Activated naive CD8-positive, alpha-beta T cell treated with anti-CD3 and anti-CD28 coated beads, Interleukin-2, amount 50 U/mL, for 24 hours (primary cell): Measurements from ENCODE around the gene HMGXB3.
A peak's percentile ranks its signal among the peaks of the same experiment; 100 is the strongest.
"Not testable (repeated sequence)": the region's sequence is repeated elsewhere in the genome, so short reads cannot be mapped to it uniquely, and the experiment has no call there.

Experiments
- ATAC-seq: fragments of 150-1000 bp; cut with Tn5 transposase; one replicate; pipeline ENCODE4 v1.10.0; 2021
- DNase-seq: peaks from one replicate; pipeline ENCODE4 v3.0.0; 2021
- H3K27ac Mint-ChIP-seq: one replicate; pipeline ENCODE4 v1.8.0; 2021; ENCODE audit warnings: mild to moderate bottlenecking, mixed read lengths
- H3K27me3 Mint-ChIP-seq: one replicate; pipeline ENCODE4 v1.8.0; 2021; ENCODE audit warnings: mixed read lengths
- H3K36me3 Mint-ChIP-seq: one replicate; pipeline ENCODE4 v1.8.0; 2021; ENCODE audit warnings: low read depth, mixed read lengths
- H3K4me1 Mint-ChIP-seq: one replicate; pipeline ENCODE4 v1.8.0; 2021; ENCODE audit warnings: mixed read lengths
- H3K4me3 Mint-ChIP-seq: one replicate; pipeline ENCODE4 v1.8.0; 2021; ENCODE audit warnings: mild to moderate bottlenecking, moderate library complexity, mixed read lengths
- H3K9me3 Mint-ChIP-seq: one replicate; pipeline ENCODE4 v1.8.0; 2021; ENCODE audit warnings: mixed read lengths

HMGXB3 gene

DNA sequence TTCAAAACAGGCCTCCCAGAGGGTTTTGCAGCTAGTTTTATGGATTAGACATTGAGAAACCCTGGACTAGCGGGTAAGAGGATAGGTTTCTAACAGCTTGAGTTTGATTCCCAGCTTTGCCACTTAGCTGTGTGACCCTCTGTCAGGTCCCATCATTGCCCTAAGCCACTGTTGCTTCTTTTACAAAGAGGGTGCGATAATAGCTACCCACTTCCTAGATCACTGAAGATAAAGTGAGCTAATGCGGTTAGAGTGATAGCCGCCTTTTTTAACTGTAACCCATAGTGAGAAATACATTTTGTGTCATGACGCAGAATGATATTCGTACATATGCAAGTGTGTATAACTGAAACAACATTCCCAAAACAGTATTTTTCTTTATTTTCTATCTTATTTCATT, 45.5 kb downstream of the HMGXB3 start:
- Mint-ChIP-seq H3K4me1 (peaks cover 17% of the 10 kb centered on the region), H3K9me3 (no peaks in the 10 kb centered on the region), H3K4me3 (no peak overlapping the region), H3K36me3 (peaks cover 63% of the 10 kb centered on the region), H3K27me3 (no peaks in the 10 kb centered on the region), H3K27ac (no peak overlapping the region)
- ATAC-seq = no peak
- no peak for DNase-seq

DNA sequence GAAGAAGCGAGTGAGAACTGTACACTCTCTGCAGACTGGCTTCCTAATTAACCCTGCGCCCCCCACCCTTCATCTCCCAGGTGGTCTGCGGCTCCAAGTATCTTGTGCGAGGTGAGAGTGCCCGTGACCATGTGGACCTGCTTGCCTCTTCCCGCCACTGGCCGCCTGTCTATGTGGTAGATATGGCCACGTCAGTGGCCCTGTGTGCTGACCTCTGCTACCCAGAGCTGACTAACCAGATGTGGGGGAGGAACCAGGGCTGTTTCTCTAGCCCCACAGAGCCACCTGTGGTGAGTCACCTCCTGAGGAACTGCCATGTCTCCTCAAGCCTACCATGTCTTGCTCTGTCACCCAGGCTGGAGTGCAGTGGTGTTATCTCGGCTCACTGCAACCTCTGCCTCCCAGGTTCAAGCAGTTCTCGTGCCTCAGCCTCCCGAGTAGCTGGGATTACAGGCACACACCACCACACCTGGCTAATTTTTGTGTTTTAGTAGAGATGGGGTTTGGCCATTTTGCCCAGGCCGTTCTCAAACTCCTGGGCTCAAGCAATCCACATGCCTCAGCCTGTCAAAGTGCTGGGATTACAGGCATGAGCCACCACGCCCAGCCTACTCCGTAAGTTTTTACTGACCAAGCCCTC, 49.8 kb downstream of the HMGXB3 start:
- not testable (repeated sequence) for H3K9me3 Mint-ChIP-seq, H3K27me3 Mint-ChIP-seq, ATAC-seq, DNase-seq, H3K27ac Mint-ChIP-seq, H3K4me3 Mint-ChIP-seq, H3K4me1 Mint-ChIP-seq
- H3K36me3 Mint-ChIP-seq = peaks cover 59% of the 10 kb centered on the region

DNA sequence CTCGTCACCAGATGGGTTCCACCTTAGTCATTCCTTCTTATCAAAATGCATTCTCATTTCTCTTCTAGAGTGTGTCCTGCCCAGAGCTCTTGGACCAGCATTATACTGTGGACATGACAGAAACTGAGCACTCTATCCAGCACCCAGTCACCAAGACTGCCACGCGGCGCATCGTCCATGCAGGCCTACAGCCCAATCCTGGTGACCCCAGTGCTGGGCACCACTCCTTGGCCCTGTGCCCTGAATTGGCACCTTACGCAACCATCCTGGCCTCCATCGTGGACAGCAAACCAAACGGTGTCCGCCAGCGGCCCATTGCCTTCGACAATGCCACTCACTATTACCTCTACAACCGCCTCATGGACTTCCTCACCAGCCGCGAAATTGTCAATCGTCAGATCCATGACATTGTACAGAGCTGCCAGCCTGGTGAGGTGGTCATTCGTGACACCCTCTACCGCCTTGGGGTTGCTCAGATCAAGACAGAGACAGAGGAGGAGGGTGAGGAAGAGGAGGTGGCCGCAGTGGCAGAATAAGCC, 51.2 kb downstream of the HMGXB3 start:
- peaks cover 57% of the 10 kb centered on the region for H3K36me3 Mint-ChIP-seq
- no peak overlapping the region for H3K27ac Mint-ChIP-seq
- peaks cover 4% of the 10 kb centered on the region for H3K4me1 Mint-ChIP-seq
- H3K27me3 Mint-ChIP-seq = no peaks in the 10 kb centered on the region
- no peak overlapping the region for H3K4me3 Mint-ChIP-seq
- DNase-seq = no peak
- H3K9me3 Mint-ChIP-seq = no peaks in the 10 kb centered on the region
- ATAC-seq = no peak

DNA sequence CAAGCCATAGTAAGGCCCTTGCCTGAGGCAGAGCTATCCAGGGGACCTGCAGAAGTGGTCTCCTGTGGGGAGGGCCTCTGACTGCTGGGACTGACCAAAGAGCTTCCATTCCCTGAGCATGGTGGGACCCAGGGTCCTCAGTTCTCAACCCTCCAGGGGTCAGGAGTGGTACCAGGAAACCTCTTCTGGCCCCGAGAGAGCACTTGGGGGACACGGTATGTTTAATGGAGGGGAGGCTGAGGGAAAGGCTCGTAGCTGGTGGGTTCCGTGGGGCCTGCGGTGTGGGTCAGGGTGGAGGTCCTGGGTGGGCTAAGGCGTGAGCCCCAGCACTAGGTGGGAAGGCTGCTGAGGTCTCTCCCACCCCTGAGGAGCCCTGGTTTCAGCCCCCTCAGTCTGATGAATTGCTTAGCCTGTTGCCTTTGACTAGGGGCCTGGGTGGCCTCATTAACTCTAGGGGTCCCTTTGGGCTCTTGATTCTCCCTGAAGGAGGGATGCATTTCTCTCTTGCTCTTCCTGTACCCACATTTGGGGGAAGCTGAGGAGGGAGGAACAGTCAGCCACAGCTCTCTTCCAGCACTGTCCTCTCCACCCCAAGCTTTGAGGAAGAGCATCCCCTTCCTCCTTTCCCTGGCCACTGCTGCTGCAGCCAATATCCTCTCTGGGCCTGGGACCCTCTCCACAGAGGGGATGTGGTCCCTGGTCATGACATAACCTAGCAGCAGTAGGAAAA, 51.9 kb downstream of the HMGXB3 start:
- H3K36me3 Mint-ChIP-seq = peaks cover 57% of the 10 kb centered on the region

DNA sequence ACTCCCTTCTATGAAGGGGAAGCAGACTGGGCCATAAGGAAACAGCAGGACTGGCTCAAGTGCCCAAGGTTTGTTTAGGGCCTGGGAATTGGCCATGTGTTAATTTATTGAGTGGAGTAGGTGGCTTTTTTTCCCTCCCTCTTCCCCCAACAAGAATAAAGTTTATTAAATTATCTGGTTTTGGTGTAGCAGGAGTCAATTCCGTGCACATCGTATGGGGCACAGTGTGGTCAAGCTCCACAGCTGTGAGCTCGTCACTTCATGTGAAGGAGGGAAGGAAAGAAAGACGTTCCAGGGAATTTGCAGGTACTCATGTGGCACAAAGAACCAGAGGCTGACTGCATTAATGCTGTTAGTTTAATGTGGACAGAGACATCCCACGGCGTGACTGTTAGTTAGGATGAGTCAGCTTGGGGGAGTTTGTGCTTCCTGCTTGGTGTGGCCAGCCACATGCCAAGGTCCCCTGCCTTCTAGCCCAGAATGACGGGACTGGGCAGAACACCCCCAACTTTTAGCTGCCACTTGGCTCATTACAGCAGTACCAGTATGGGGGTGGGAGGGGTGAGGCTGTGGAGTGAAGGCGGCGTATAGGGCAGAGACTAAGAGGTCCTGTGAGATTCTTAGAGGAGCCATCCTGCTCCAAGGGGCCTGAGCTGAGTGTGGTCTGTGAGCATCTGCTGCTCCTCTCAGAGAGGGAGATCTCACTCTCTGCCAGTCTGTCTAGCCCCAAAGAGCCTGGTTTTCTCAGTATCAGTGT, 52.6 kb downstream of the HMGXB3 start:
- Mint-ChIP-seq H3K9me3 (no peaks in the 10 kb centered on the region), H3K27ac (peak overlapping the region; percentile 68), H3K4me1 (peaks cover 4% of the 10 kb centered on the region), H3K4me3 (no peak overlapping the region), H3K27me3 (no peaks in the 10 kb centered on the region), H3K36me3 (peaks cover 53% of the 10 kb centered on the region)
- ATAC-seq = peak; percentile 17
- DNase-seq = no peak

More for the DNA sequence above, 51.9 kb downstream of the HMGXB3 start:
- H3K27me3 Mint-ChIP-seq = no peaks in the 10 kb centered on the region
- H3K27ac Mint-ChIP-seq = peak overlapping the region; percentile 68
- ATAC-seq = no peak
- no peak overlapping the region for H3K4me3 Mint-ChIP-seq
- no peak for DNase-seq
- H3K9me3 Mint-ChIP-seq = no peaks in the 10 kb centered on the region
- H3K4me1 Mint-ChIP-seq = peaks cover 4% of the 10 kb centered on the region

DNA sequence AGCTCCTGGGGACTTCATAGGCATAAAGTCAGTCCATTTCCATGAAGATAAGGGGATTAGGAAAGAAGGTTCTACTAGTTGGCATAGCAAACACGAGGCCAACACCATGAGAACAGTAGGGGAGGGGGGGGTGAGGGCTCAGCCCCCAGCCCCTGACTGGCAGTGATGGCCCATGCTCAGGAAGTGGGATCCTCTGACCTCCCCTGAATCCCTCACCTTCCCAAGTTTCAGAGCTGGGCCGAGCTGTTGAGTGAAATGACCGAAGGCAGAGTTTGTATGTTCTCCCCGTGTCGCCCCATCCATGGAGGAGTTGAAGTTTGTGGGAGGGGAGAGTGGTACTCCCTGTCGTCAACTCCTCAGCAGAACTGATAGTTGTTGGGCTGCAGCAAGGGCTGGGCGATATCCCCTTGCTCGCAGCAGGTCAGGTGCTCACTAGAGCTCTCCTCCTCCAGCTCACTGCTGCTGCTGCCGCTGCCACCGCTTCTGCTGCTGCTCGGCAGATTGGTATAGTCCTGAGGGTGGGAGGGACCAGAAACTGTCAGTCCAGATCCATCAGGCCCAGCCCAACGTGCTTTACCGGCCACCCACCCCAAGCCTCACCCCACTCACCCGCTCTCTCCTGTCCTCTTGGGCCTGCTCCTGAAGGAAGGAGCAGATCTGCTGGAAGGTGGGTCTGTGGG, 53.3 kb downstream of the HMGXB3 start:
- Mint-ChIP-seq H3K27me3 (no peaks in the 10 kb centered on the region), H3K4me3 (no peak overlapping the region), H3K9me3 (no peaks in the 10 kb centered on the region), H3K36me3 (peaks cover 46% of the 10 kb centered on the region), H3K27ac (peak overlapping the region; percentile 68), H3K4me1 (peaks cover 4% of the 10 kb centered on the region)
- no peak for DNase-seq
- no peak for ATAC-seq

DNA sequence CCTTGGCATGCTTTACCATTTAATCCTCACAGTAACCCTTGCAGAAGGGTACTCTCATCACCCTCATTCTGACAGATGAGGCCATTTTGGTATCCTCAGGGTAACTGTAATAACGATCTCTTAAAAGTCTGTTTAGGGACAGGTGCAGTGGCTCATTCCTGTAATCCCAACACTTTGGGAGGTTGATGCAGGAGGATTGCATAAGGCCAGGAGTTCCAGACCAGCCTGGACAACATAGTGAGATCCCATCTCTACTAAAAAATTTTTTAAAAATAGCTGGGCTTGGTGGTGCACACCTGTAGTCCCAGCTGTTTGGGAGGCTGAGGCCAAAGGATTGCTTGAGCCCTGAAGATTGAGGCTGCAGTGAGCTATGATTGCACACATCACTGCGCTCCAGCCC, 54.0 kb downstream of the HMGXB3 start:
- Mint-ChIP-seq H3K4me1 (peaks cover 4% of the 10 kb centered on the region), H3K27me3 (no peaks in the 10 kb centered on the region), H3K36me3 (peaks cover 39% of the 10 kb centered on the region), H3K9me3 (no peaks in the 10 kb centered on the region), H3K27ac (no peak overlapping the region), H3K4me3 (no peak overlapping the region)
- no peak for DNase-seq
- no peak for ATAC-seq

DNA sequence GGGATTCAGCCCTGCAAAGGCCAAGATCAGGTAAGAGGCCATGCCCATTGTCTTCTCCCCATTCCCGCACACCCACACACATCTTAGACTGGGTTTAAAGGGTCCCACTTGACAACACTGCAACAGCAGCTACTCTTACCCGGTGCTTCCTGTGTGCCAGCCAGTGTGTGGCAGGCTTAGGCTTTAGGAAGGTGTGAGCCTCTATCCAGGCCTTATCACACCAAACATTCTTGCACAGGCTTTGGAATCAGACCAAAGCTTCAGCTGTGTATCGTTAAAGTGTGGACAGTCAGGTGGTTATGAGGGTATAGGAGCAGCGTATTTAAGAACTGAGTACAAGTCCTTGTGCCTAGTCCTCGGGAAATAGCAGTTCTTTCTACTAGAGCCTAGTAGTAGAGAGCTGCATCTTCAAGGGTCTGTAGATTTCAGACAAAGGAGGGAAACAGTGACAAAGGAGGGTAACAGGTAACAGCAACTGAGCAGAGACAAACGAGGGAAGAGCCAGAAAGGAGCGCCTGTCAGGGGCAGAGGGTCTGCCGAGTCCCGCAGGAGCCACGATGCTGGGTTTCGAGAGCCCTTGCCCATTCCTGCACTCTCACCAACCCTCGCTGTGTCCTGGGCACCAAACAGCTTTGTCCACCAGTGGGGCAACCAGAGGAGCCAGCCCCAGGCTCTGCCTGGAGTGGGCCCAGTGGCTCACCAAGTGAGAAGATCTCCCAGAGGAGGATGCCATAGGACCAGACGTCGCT, 55.0 kb downstream of the HMGXB3 start:
- Mint-ChIP-seq H3K9me3 (no peaks in the 10 kb centered on the region), H3K36me3 (peaks cover 35% of the 10 kb centered on the region), H3K4me1 (peaks cover 4% of the 10 kb centered on the region), H3K4me3 (no peak overlapping the region), H3K27ac (no peak overlapping the region), H3K27me3 (no peaks in the 10 kb centered on the region)
- DNase-seq (no peak), ATAC-seq (no peak)

DNA sequence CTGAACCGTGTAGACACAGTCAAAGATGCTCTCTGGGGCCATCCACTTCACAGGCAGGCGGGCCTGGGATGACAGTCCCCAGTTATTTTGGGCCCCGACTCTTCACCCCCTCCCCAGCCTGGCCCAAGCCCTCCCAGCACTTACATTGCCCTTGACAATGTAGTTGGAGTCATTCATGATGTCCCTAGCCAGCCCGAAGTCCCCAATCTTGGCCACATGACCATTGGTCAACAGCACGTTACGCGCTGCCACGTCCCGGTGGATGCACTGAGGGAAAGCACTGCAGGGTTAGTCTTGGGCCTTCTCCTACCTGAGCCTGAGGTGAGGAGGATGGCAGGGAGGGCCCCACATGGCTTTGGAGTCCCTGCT, 55.5 kb downstream of the HMGXB3 start:
- peaks cover 4% of the 10 kb centered on the region for H3K4me1 Mint-ChIP-seq
- H3K27me3 Mint-ChIP-seq = no peaks in the 10 kb centered on the region
- H3K27ac Mint-ChIP-seq = no peak overlapping the region
- H3K36me3 Mint-ChIP-seq = peaks cover 33% of the 10 kb centered on the region
- ATAC-seq (no peak), DNase-seq (no peak)
- no peak overlapping the region for H3K4me3 Mint-ChIP-seq
- H3K9me3 Mint-ChIP-seq = no peaks in the 10 kb centered on the region

DNA sequence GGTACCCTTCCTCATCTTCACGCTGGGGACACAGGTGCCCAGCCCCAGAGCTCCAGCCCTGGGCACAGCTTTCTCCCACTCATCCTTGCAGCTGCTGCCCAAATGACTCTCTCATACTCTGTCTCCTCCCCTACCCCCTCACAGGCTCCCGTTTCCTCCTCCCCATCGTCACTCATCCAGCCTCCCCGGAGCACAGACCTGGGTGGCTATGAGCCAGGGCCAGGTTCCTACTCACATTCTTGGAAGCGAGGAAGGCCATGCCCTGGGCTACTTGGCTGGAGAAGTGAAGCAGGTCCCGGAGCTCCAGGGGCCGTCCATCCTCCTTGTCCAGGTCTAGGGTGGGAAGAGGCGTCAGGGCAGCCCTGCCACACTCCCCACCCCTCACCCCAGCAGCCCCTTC, 56.5 kb downstream of the HMGXB3 start:
- no peaks in the 10 kb centered on the region for H3K27me3 Mint-ChIP-seq
- no peak overlapping the region for H3K4me3 Mint-ChIP-seq
- no peak for DNase-seq
- peaks cover 26% of the 10 kb centered on the region for H3K36me3 Mint-ChIP-seq
- H3K27ac Mint-ChIP-seq = no peak overlapping the region
- H3K4me1 Mint-ChIP-seq = peaks cover 4% of the 10 kb centered on the region
- ATAC-seq = no peak
- no peaks in the 10 kb centered on the region for H3K9me3 Mint-ChIP-seq

DNA sequence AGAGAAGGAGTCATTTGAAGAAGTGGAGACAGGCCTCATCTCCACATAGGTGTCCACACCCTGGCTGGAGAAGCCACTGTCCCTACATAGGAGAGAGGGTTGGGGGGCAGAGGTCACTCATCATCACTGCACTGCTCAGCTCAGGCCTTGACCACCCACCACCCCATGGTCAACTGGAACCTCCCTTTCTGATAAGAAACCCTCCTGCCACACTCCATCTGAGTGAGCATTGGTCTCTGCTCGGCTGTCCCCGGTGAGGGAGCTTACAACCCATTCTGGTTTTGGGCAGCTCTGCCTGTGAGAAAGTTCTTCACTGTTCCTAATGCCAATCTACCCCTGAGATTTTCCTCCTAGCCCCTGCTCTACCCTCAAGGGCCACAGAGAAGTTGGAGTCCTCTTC, 57.0 kb downstream of the HMGXB3 start:
- Mint-ChIP-seq H3K36me3 (peaks cover 21% of the 10 kb centered on the region), H3K4me1 (peaks cover 4% of the 10 kb centered on the region), H3K27ac (no peak overlapping the region), H3K9me3 (no peaks in the 10 kb centered on the region), H3K4me3 (no peak overlapping the region), H3K27me3 (no peaks in the 10 kb centered on the region)
- ATAC-seq (no peak), DNase-seq (no peak)

DNA sequence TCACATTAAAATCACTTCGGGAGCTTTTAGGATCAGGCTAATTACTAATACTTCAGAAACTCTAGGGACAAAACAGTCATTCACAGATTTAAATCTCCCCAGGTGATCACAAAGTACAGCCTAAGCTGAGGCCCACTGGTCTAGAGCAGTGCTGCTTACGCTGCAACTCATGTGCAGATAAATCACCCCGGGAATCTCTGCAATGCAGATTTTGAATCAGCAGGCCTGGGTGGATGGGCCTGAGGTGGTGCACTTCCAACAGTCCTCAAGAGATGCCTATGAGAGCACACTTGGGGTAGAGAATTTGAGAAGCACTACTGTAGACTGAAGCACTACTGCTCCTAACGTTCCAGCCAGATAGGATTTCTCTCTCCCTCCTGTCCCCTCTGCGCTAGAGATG, 57.5 kb downstream of the HMGXB3 start:
- Mint-ChIP-seq H3K4me3 (no peak overlapping the region), H3K9me3 (no peaks in the 10 kb centered on the region), H3K27ac (no peak overlapping the region), H3K36me3 (peaks cover 20% of the 10 kb centered on the region), H3K4me1 (peaks cover 4% of the 10 kb centered on the region), H3K27me3 (no peaks in the 10 kb centered on the region)
- ATAC-seq (no peak), DNase-seq (no peak)

DNA sequence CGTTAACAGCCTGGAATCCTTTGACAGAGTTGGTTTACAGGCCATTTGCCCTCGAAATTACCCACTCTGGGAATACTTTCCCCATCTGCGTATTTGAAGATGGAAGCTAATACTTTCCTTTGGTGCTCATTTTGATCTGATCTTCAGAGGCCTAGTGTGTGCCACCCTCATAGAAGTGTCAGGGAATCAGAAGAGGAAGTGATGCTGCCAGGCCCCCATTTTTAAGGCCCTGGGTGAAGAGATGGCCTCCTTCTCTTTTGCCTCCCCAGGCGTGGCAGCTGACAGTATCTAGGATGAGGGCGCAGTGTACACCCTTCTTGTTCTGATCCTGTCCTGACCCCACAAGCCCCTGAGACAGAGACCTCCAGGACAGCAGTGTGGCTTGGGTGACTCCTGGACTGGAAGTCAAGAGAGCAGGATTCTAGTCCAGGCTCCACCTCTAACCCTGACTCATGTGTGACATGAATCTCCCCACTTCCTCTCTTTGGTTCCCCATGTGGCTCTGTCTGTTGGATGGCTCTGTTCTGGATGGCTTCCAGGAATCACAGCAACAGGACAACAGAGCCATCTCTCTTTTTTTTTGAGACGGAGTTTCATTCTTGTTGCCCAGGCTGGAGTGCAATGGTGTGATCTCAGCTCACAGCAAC, 58.1 kb downstream of the HMGXB3 start:
- H3K27me3 Mint-ChIP-seq = no peaks in the 10 kb centered on the region
- no peak for DNase-seq
- no peak overlapping the region for H3K27ac Mint-ChIP-seq
- H3K4me3 Mint-ChIP-seq = no peak overlapping the region
- peaks cover 14% of the 10 kb centered on the region for H3K36me3 Mint-ChIP-seq
- H3K9me3 Mint-ChIP-seq = no peaks in the 10 kb centered on the region
- H3K4me1 Mint-ChIP-seq = no peaks in the 10 kb centered on the region
- ATAC-seq = no peak
